ENCODE results near the gene TPGS1.
A peak's percentile ranks its signal among the peaks of the same experiment; 100 is the strongest.

TPGS1 gene

GRCh38 chr19:496112-496665 is 11.1 kb upstream of the TPGS1 start, which contains the start of gene MADCAM1:
MADCAM1 (plus strand) TSS chr19:496486; CDS start chr19:496500, 14 bp downstream.
- no peak for DNase-seq

GRCh38 chr19:496986-497385 is 10.3 kb upstream of the TPGS1 start:
- DNase-seq = no peak

GRCh38 chr19:497491-497868 is 9.8 kb upstream of the TPGS1 start:
- DNase-seq = no peak

- DNase-seq = no peak
Observed at GRCh38 chr19:497869-498510, 9.3 kb upstream of the TPGS1 start.

- no peak for DNase-seq
Observed at GRCh38 chr19:498511-498891, 8.8 kb upstream of the TPGS1 start.

- no peak for DNase-seq
Observed at GRCh38 chr19:498977-499623, 8.2 kb upstream of the TPGS1 start.

GRCh38 chr19:501646-502045 is 5.7 kb upstream of the TPGS1 start:
- no peak for DNase-seq

- no peak for DNase-seq
Observed at GRCh38 chr19:504616-505015, 2.7 kb upstream of the TPGS1 start.

GRCh38 chr19:506404-507285 is 652 bp upstream of the TPGS1 start:
- peak; percentile 92 to 100 (median 96) for DNase-seq

GRCh38 chr19:508204-509150 is 1.2 kb downstream of the TPGS1 start:
- no peak for DNase-seq

GRCh38 chr19:510606-511100 is 3.4 kb downstream of the TPGS1 start:
- DNase-seq = peak; percentile 85 to 95 (median 88)

GRCh38 chr19:511101-511851 is 4.0 kb downstream of the TPGS1 start:
- DNase-seq = peak; percentile 89 to 96 (median 93)

- no peak for DNase-seq
Observed at GRCh38 chr19:512547-513365, 5.5 kb downstream of the TPGS1 start.

- no peak for DNase-seq
Observed at GRCh38 chr19:513368-514165, 6.3 kb downstream of the TPGS1 start.

GRCh38 chr19:514166-514663 is 6.9 kb downstream of the TPGS1 start:
- DNase-seq = no peak

GRCh38 chr19:517721-518597 is 10.7 kb downstream of the TPGS1 start:
- no peak for DNase-seq

- peak; percentile 21 to 65 (median 52) for DNase-seq
Observed at GRCh38 chr19:518598-519231, 11.4 kb downstream of the TPGS1 start.

- DNase-seq = no peak
Observed at GRCh38 chr19:519449-519865, 12.2 kb downstream of the TPGS1 start.

All from stimulated activated naive CD4-positive, alpha-beta T cell (primary cell).